Ishikawa (cell line): ENCODE measurements around the gene AHCYL2.

ENCODE experiments used
- CREB1 ChIP-seq: IDR thresholded peaks from 2 replicates; pipeline ENCODE4 v1.6.1; 2012; ENCODE audit warnings: low read depth
- EGR1 ChIP-seq: IDR thresholded peaks from 2 replicates; pipeline ENCODE4 v1.6.1; 2012
- EP300 ChIP-seq: IDR thresholded peaks from 2 replicates; pipeline ENCODE4 v1.6.1; 2012; ENCODE audit warnings: borderline replicate concordance
- FOXM1 ChIP-seq: IDR thresholded peaks from 2 replicates; pipeline ENCODE4 v1.6.1; 2012; ENCODE audit warnings: low read depth, borderline replicate concordance
- NFIC ChIP-seq: IDR thresholded peaks from 2 replicates; pipeline ENCODE4 v1.6.1; 2012
- RAD21 ChIP-seq: IDR thresholded peaks from 2 replicates; pipeline ENCODE4 v1.6.1; 2012; ENCODE audit warnings: low read depth
- TCF12 ChIP-seq: IDR thresholded peaks from 2 replicates; pipeline ENCODE4 v1.6.1; 2012; ENCODE audit warnings: low read depth
- USF1 ChIP-seq: IDR thresholded peaks from 2 replicates; pipeline ENCODE4 v1.6.1; 2012
- YY1 ChIP-seq: IDR thresholded peaks from 2 replicates; pipeline ENCODE4 v1.6.1; 2012; ENCODE audit warnings: low read depth
- TF ChIP-seq, protein P1 (sequence below): IDR thresholded peaks from 2 replicates; pipeline ENCODE4 v1.6.1; 2012
- TF ChIP-seq, protein P2 (sequence below): IDR thresholded peaks from 2 replicates; pipeline ENCODE4 v1.6.1; 2012; ENCODE audit warnings: low read depth, mild to moderate bottlenecking

DNA sequence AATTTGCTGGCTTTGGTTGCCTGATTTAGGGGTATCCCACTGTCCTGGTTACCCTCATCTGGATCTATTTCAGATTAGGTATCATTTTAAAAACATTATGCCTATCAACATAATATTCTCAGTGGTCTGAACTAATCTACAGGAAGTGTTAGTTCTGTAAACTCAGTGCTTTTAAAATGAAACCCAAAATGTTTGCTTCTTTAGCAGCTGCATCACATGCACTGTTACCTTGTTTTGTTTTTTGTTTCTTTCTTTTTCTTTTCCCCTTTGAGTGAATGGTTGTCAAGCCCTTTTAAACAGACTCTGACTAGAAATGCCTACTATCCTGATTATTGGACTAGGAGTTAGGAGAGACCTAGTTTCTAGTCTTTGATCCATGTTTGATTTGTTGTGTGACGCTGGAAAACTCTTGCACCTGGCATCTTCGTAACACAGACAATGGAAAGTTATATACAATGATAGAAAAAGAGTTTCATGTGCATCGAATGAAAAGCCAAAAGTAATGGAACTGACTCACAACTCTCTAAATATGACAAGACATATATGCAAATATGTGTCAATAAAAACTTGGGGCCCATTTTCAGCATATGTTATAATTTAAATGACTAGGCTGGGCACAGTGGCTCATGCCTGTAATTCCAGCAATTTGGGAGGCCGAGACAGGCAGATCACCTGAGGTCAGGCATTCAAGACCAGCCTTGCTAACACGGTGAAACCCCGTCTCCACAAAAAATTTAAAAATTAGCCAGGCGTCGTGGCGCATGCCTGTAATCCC is 157.1 kb downstream of the AHCYL2 start:
- TF ChIP-seq CREB1 (no peak), RAD21 (no peak), FOXM1 (no peak), EP300 (no peak), NFIC (no peak), TCF12 (no peak), YY1 (no peak), USF1 (no peak), EGR1 (no peak)
- TF ChIP-seq, protein P1, sequence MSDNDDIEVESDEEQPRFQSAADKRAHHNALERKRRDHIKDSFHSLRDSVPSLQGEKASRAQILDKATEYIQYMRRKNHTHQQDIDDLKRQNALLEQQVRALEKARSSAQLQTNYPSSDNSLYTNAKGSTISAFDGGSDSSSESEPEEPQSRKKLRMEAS, result no peak
- TF ChIP-seq, protein P2, sequence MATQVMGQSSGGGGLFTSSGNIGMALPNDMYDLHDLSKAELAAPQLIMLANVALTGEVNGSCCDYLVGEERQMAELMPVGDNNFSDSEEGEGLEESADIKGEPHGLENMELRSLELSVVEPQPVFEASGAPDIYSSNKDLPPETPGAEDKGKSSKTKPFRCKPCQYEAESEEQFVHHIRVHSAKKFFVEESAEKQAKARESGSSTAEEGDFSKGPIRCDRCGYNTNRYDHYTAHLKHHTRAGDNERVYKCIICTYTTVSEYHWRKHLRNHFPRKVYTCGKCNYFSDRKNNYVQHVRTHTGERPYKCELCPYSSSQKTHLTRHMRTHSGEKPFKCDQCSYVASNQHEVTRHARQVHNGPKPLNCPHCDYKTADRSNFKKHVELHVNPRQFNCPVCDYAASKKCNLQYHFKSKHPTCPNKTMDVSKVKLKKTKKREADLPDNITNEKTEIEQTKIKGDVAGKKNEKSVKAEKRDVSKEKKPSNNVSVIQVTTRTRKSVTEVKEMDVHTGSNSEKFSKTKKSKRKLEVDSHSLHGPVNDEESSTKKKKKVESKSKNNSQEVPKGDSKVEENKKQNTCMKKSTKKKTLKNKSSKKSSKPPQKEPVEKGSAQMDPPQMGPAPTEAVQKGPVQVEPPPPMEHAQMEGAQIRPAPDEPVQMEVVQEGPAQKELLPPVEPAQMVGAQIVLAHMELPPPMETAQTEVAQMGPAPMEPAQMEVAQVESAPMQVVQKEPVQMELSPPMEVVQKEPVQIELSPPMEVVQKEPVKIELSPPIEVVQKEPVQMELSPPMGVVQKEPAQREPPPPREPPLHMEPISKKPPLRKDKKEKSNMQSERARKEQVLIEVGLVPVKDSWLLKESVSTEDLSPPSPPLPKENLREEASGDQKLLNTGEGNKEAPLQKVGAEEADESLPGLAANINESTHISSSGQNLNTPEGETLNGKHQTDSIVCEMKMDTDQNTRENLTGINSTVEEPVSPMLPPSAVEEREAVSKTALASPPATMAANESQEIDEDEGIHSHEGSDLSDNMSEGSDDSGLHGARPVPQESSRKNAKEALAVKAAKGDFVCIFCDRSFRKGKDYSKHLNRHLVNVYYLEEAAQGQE, result no peak
